ENCODE data around the gene NUMBL.

GRCh38 chr19:40737102-40737644, 46.7 kb upstream of the NUMBL start:
- TF ChIP-seq CEBPB (IDR thresholded peaks at IDR 0.05) = no peak
- no peak for TF ChIP-seq EP300 (IDR thresholded peaks at IDR 0.05; ENCODE audit: borderline replicate concordance)
- no peak for TF ChIP-seq FOXM1 (IDR thresholded peaks at IDR 0.05; ENCODE audit: borderline replicate concordance, low read depth)
